SK-N-MC (cell line): ENCODE data around the gene MS4A15.

Experiments
- EZH2 ChIP-seq: fragments of 200-600 bp; sonication (generic); IDR thresholded peaks from one replicate; pipeline ENCODE4 v1.6.1; 2017; ENCODE audit warnings: antibody characterized with exemption
- FOXP2 ChIP-seq: optimal IDR thresholded peaks from 2 replicates; pipeline ENCODE3; 2011; ENCODE audit warnings: mild to moderate bottlenecking, moderate library complexity; ENCODE audit not compliant: insufficient read depth; ENCODE audit errors: extremely low read length, control extremely low read depth
- POLR2AphosphoS5 ChIP-seq: IDR thresholded peaks from 2 replicates; pipeline ENCODE4 v1.6.1; 2012; ENCODE audit warnings: mild to moderate bottlenecking, low read depth, low read length, borderline replicate concordance

DNA sequence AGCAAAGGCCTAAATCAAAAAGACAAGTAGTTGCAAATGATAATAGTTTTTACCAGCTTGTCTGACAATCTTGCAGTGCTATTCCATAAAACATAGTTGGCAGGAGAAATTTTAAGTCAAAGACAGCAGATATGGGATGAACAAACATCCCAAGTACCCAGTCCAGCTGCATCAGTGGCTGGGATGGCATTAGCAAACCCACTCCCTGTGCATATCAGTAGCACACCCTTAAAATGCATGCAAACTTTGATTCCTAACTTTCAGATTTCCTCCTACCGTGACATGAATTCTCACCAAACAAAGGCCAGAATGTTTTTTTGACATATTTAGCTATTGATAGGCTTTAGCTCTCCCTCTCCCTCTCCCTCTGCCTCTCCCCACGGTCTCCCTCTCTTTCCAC lies 57.4 kb downstream of the MS4A15 start:
- TF ChIP-seq EZH2 (no peak), POLR2AphosphoS5 (no peak), FOXP2 (no peak)
